Hematopoietic multipotent progenitor cell treated with erythropoietin and hydrocortisone succinate and interleukin-3 and kit ligand, for 8 days (in vitro differentiated cells): Measurements from ENCODE around the gene USF1.
"Not testable (repeated sequence)": the region's sequence is repeated elsewhere in the genome, so short reads cannot be mapped to it uniquely, and the experiment has no call there.

Source experiments
- DNase-seq: peaks from one replicate; pipeline ENCODE4 v3.0.0-alpha.2; 2015

USF1 gene

GRCh38 chr1:161017181-161017580, 28.6 kb downstream of the USF1 start:
- not testable (repeated sequence) for DNase-seq

GRCh38 chr1:161016683-161017082, 29.1 kb downstream of the USF1 start:
- DNase-seq = not testable (repeated sequence)

- DNase-seq = peak; percentile 95
Observed at GRCh38 chr1:161013488-161014230, 32.1 kb downstream of the USF1 start.

- DNase-seq = peak; percentile 21
Observed at GRCh38 chr1:161013131-161013487, 32.7 kb downstream of the USF1 start.

- DNase-seq = no peak
Observed at GRCh38 chr1:161012420-161012819, 33.4 kb downstream of the USF1 start.

GRCh38 chr1:161009602-161010211, 36.1 kb downstream of the USF1 start:
- DNase-seq = peak; percentile 95

GRCh38 chr1:161008869-161009510, 36.8 kb downstream of the USF1 start:
- no peak for DNase-seq

- DNase-seq = no peak
Observed at GRCh38 chr1:161007369-161007768, 38.4 kb downstream of the USF1 start.

GRCh38 chr1:161006563-161006962, 39.2 kb downstream of the USF1 start:
- DNase-seq = no peak

- no peak for DNase-seq
Observed at GRCh38 chr1:161001525-161001924, 44.3 kb downstream of the USF1 start.

GRCh38 chr1:161000736-161001480, 44.9 kb downstream of the USF1 start:
- no peak for DNase-seq

GRCh38 chr1:160999376-160999775, 46.4 kb downstream of the USF1 start:
- no peak for DNase-seq

- DNase-seq = peak; percentile 83
Observed at GRCh38 chr1:160997323-160998038, 48.3 kb downstream of the USF1 start.

- DNase-seq = no peak
Observed at GRCh38 chr1:160996178-160996577, 49.6 kb downstream of the USF1 start.

- peak; percentile 54 for DNase-seq
Observed at GRCh38 chr1:160993544-160994193, 52.1 kb downstream of the USF1 start.

- DNase-seq = not testable (repeated sequence)
Observed at GRCh38 chr1:160992036-160992435, 53.7 kb downstream of the USF1 start.
